AG10803 (cell line): Measurements from ENCODE around the gene RPS15.
"Not testable (repeated sequence)": the region's sequence is repeated elsewhere in the genome, so short reads cannot be mapped to it uniquely, and the experiment has no call there.

Source experiments
- DNase-seq: peaks from one replicate; pipeline ENCODE4 v3.0.0; 2010; ENCODE audit warnings: low read depth
- H3K4me3 ChIP-seq: 2 replicates; pipeline ENCODE4 v1.5.1; 2011; ENCODE audit warnings: mild to moderate bottlenecking, low read length, control low read depth
- CTCF ChIP-seq: conservative IDR thresholded peaks from 2 replicates; pipeline ENCODE4 v1.5.1; 2011; ENCODE audit warnings: mild to moderate bottlenecking, low read length, control low read depth, inconsistent platforms

Gene RPS15

GRCh38 chr19:1418496-1418775, 19.8 kb upstream of the RPS15 start:
- DNase-seq, result no peak
- no peak overlapping the region for H3K4me3 ChIP-seq
- TF ChIP-seq CTCF, result no peak

GRCh38 chr19:1418951-1419738, 19.1 kb upstream of the RPS15 start:
- no peak for DNase-seq
- TF ChIP-seq CTCF, result no peak
- no peak overlapping the region for H3K4me3 ChIP-seq

GRCh38 chr19:1420085-1420484, 18.1 kb upstream of the RPS15 start:
- DNase-seq, H3K4me3 ChIP-seq: not testable (repeated sequence)

- no peak for TF ChIP-seq CTCF
- H3K4me3 ChIP-seq, result no peak overlapping the region
- no peak for DNase-seq
Observed at GRCh38 chr19:1420590-1420989, 17.6 kb upstream of the RPS15 start.

- DNase-seq, result no peak
- no peak for TF ChIP-seq CTCF
- no peak overlapping the region for H3K4me3 ChIP-seq
Observed at GRCh38 chr19:1421218-1421957, 16.8 kb upstream of the RPS15 start.

- no peak for DNase-seq
- no peak overlapping the region for H3K4me3 ChIP-seq
- no peak for TF ChIP-seq CTCF
Observed at GRCh38 chr19:1421958-1422305, 16.3 kb upstream of the RPS15 start.

GRCh38 chr19:1422360-1422759, 15.8 kb upstream of the RPS15 start:
- no peak overlapping the region for H3K4me3 ChIP-seq
- TF ChIP-seq CTCF, result no peak

More at GRCh38 chr19:1422360-1422759, 15.8 kb upstream of the RPS15 start:
- no peak for DNase-seq
